BJ (cell line): ENCODE results near the gene STK39. TPM values are rescaled to one million over a fixed set of nuclear protein-coding genes. Genes with fewer than 3 reads are reported as not detected.

Source experiments
- CTCF ChIA-PET: fragments of 350-600 bp; formaldehyde crosslinking; extraction: SDS; loops from one replicate; lab custom pipeline; 2021; ENCODE audit warnings: antibody characterized with exemption, inconsistent platforms; lab: Yijun Ruan, JAX
- POLR2A ChIA-PET: fragments of 300-600 bp; sonication (Branson Sonifier 250); formaldehyde crosslinking; extraction: SDS; loops from one replicate; lab custom pipeline; 2021; ENCODE audit warnings: antibody characterized with exemption; lab: Charles Lee
- DNase-seq: peaks from one replicate; pipeline ENCODE4 v3.0.0-alpha.2; 2011; ENCODE audit warnings: low read depth
- H3K27me3 ChIP-seq: 2 replicates; pipeline ENCODE4 v1.6.0; 2011; ENCODE audit warnings: low read length; ENCODE audit not compliant: control insufficient read depth, insufficient read depth
- H3K36me3 ChIP-seq: 2 replicates; pipeline ENCODE4 v1.5.1; 2011; ENCODE audit warnings: low read length; ENCODE audit not compliant: control insufficient read depth, insufficient read depth
- H3K4me3 ChIP-seq: 2 replicates; pipeline ENCODE4 v1.5.1; 2011; ENCODE audit warnings: low read depth, mild to moderate bottlenecking, control low read depth, low read length
- CTCF ChIP-seq: IDR thresholded peaks from 2 replicates; pipeline ENCODE4 v1.5.1; 2011; ENCODE audit warnings: low read depth, mild to moderate bottlenecking, control low read depth, inconsistent platforms, low read length, moderate library complexity; ENCODE audit not compliant: insufficient read depth
- polyA plus RNA-seq: library from polyadenylated mRNA; depleted of rRNA; stranded (reverse); fragments of >200 nt; gene quantifications from 2 replicates; pipeline ENCODE4 v1.2.3, GENCODE V29; 2011

Gene STK39
- polyA plus RNA-seq, 1 experiment, result 7.6 TPM

- POLR2A ChIA-PET, result no interaction called here
Measured at GRCh38 chr2:168172071-168172470, 75.3 kb downstream of the STK39 start.

GRCh38 chr2:168171059-168171762, 76.2 kb downstream of the STK39 start:
- DNase-seq, result no peak
- no peak for TF ChIP-seq CTCF
- ChIA-PET CTCF (no interaction called here), POLR2A (interaction anchor here (0.7 kb wide), 1 partner anchor 459 kb away, joined by 5 read pairs; no protein-coding TSS in a partner anchor)
- Histone ChIP-seq H3K27me3 (no peaks in the 10 kb centered on the region), H3K36me3 (no peaks in the 10 kb centered on the region), H3K4me3 (no peak overlapping the region)

More at GRCh38 chr2:168172071-168172470, 75.3 kb downstream of the STK39 start:
- CTCF ChIA-PET, result interaction anchor here (0.6 kb wide), 1 partner anchor 1014 kb away, joined by 3 read pairs; no protein-coding TSS in a partner anchor
- no peak for TF ChIP-seq CTCF
- H3K36me3 ChIP-seq, result no peaks in the 10 kb centered on the region
- DNase-seq, result no peak
- H3K27me3 ChIP-seq, result no peaks in the 10 kb centered on the region
- no peak overlapping the region for H3K4me3 ChIP-seq

- ChIA-PET POLR2A (no interaction called here), CTCF (no interaction called here)
- Histone ChIP-seq H3K36me3 (no peaks in the 10 kb centered on the region), H3K4me3 (no peak overlapping the region), H3K27me3 (no peaks in the 10 kb centered on the region)
- TF ChIP-seq CTCF, result no peak
- no peak for DNase-seq
Measured at GRCh38 chr2:168169097-168169745, 78.2 kb downstream of the STK39 start.

- CTCF ChIA-PET, result interaction anchor here (0.7 kb wide), 1 partner anchor 104 kb away, joined by 3 read pairs; no protein-coding TSS in a partner anchor
- H3K27me3 ChIP-seq, result no peaks in the 10 kb centered on the region
- POLR2A ChIA-PET, result no interaction called here
Measured at GRCh38 chr2:168167511-168168263, 79.7 kb downstream of the STK39 start.

More at GRCh38 chr2:168167511-168168263, 79.7 kb downstream of the STK39 start:
- DNase-seq, result no peak
- Histone ChIP-seq H3K4me3 (no peak overlapping the region), H3K36me3 (no peaks in the 10 kb centered on the region)
- no peak for TF ChIP-seq CTCF
